ENCODE data around the gene SLC9A3. TPM values are rescaled to one million over a fixed set of nuclear protein-coding genes. Genes with fewer than 3 reads are reported as not detected.
"Not testable (repeated sequence)": the region's sequence is repeated elsewhere in the genome, so short reads cannot be mapped to it uniquely, and the experiment has no call there.

The SLC9A3 gene
- total RNA-seq, 4 donors from 2014 or later = 5.9 to 8.2 (median 7.6) TPM

GRCh38 chr5:561408-561807 is 37.2 kb upstream of the SLC9A3 start:
- Histone ChIP-seq H3K36me3 (no peaks in the 10 kb centered on the region), H3K27me3 (no peaks in the 10 kb centered on the region), H3K4me3 (replicated peaks in 1 of 3) (no peak overlapping the region), H3K27ac (no peak overlapping the region), H3K9me3 (no peaks in the 10 kb centered on the region), H3K4me1 (peaks cover 0 to 4% of the 10 kb centered on the region in 2 donors)
- DNase-seq = no peak
- WGBS, 2 donors = 72 to 84% methylated on average over 4 to 18 of the region's 21 CpGs
- intact Hi-C loops (cut with DNase I) = no loop called here
- TF ChIP-seq POLR2A (IDR thresholded peaks at IDR 0.05) (no peak), CTCF (IDR thresholded peaks at IDR 0.05) (no peak)

- intact Hi-C loops (cut with DNase I) = no loop called here
- no peak overlapping the region for H3K4me3 ChIP-seq (replicated peaks in 1 of 3)
- no peak overlapping the region for H3K27ac ChIP-seq
- no peaks in the 10 kb centered on the region for H3K36me3 ChIP-seq
- WGBS, 2 donors = 73 to 77% methylated on average over 12 of the region's 12 CpGs
- peaks cover 0 to 3% of the 10 kb centered on the region in 2 donors for H3K4me1 ChIP-seq
- H3K27me3 ChIP-seq = no peaks in the 10 kb centered on the region
- H3K9me3 ChIP-seq = no peaks in the 10 kb centered on the region
- TF ChIP-seq CTCF (IDR thresholded peaks at IDR 0.05) = no peak
- peak in 1 of 2 donors; percentile 17 for DNase-seq
Observed at GRCh38 chr5:560792-561166, 36.5 kb upstream of the SLC9A3 start.

GRCh38 chr5:558871-559503 is 34.7 kb upstream of the SLC9A3 start:
- intact Hi-C loops (cut with DNase I) = no loop called here
- no peaks in the 10 kb centered on the region for H3K27me3 ChIP-seq
- H3K27ac ChIP-seq = no peak overlapping the region
- DNase-seq = no peak
- WGBS, 2 donors = 85 to 86% methylated on average over 21 to 28 of the region's 32 CpGs
- no peak for TF ChIP-seq POLR2A (IDR thresholded peaks at IDR 0.05)
- TF ChIP-seq CTCF (IDR thresholded peaks at IDR 0.05) = no peak
- H3K36me3 ChIP-seq = no peaks in the 10 kb centered on the region
- H3K4me1 ChIP-seq = no peaks in the 10 kb centered on the region
- no peak overlapping the region for H3K4me3 ChIP-seq (replicated peaks in 1 of 3)
- H3K9me3 ChIP-seq = no peaks in the 10 kb centered on the region

- H3K27ac ChIP-seq = no peak overlapping the region
- no peaks in the 10 kb centered on the region for H3K4me1 ChIP-seq
- intact Hi-C loops (cut with DNase I) = no loop called here
- H3K27me3 ChIP-seq = no peaks in the 10 kb centered on the region
- H3K9me3 ChIP-seq = no peaks in the 10 kb centered on the region
- no peak overlapping the region for H3K4me3 ChIP-seq (replicated peaks in 1 of 3)
- DNase-seq = no peak
- H3K36me3 ChIP-seq = no peaks in the 10 kb centered on the region
- 85 to 86% methylated on average over 2 to 5 of the region's 10 CpGs for WGBS, 2 donors
- no peak for TF ChIP-seq POLR2A (IDR thresholded peaks at IDR 0.05)
- TF ChIP-seq CTCF (IDR thresholded peaks at IDR 0.05) = no peak
Observed at GRCh38 chr5:558326-558725, 34.1 kb upstream of the SLC9A3 start.

- not testable (repeated sequence) for DNase-seq
Observed at GRCh38 chr5:557917-558316, 33.7 kb upstream of the SLC9A3 start.

More at GRCh38 chr5:557917-558316, 33.7 kb upstream of the SLC9A3 start:
- H3K4me1 ChIP-seq; intact Hi-C loops (cut with DNase I); H3K4me3 ChIP-seq (replicated peaks in 1 of 3); H3K9me3 ChIP-seq; H3K27ac ChIP-seq; H3K36me3 ChIP-seq; H3K27me3 ChIP-seq: not testable (repeated sequence)
- WGBS, 2 donors = 97 to 100% methylated on average over 3 to 4 of the region's 4 CpGs
